Astrocyte of the cerebellum (primary cell): Measurements from ENCODE around the gene OXLD1.
A peak's percentile ranks its signal among the peaks of the same experiment; 100 is the strongest.

Experiments used
- DNase-seq: peaks from one replicate; pipeline ENCODE4 v3.0.0-alpha.2; 2011; ENCODE audit warnings: low read depth
- H3K4me3 ChIP-seq: 2 replicates; pipeline ENCODE4 v1.5.1; 2011; ENCODE audit warnings: mild to moderate bottlenecking, low read depth, low read length, moderate library complexity
- CTCF ChIP-seq: IDR thresholded peaks from 2 replicates; pipeline ENCODE4 v1.5.1; 2012; ENCODE audit warnings: low read length, low read depth, moderate library complexity, mild to moderate bottlenecking; ENCODE audit errors: missing control alignments
- in situ Hi-C: cut with HindIII; loops from 2 replicates; pipeline ENCODE4 v1.10.0; 2017; ENCODE audit warnings: low sequenced_read_pairs

The OXLD1 gene

DNA sequence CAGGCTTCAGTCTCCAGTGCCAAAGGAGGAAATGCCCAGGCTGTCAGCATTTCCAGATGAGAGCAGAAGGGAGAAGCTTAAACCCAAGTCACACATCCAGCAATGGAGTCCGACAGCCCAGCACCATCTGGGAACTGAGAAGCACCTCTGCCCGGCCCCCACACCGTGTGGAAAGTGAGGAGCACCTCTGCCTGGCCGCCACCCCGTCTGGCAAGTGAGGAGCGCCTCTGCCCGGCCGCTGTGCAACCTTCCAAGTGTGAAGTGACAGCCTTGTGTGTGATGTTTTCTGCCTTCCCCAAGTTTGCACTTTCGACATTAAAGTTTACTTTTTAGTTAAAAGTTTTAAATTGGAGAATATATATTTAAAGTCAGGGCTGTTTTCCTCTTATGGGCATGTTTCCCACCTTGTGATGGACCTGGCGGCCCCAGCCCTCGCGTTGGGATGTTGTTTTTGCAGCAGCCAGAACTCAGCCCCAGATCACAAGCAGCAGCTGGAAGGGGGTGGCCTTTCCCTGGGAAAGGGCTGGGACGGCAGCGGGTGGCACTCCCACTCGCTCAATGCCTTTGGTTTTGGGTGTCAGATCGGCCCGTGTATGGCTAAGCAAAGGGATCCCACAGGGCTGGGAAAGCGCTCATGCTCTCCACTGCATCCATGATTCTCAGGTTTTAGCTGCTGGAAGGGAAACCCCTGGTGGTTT is 7.3 kb upstream of the OXLD1 start:
- TF ChIP-seq CTCF = no peak
- DNase-seq = no peak
- in situ Hi-C loops = no loop called here
- no peak overlapping the region for H3K4me3 ChIP-seq

DNA sequence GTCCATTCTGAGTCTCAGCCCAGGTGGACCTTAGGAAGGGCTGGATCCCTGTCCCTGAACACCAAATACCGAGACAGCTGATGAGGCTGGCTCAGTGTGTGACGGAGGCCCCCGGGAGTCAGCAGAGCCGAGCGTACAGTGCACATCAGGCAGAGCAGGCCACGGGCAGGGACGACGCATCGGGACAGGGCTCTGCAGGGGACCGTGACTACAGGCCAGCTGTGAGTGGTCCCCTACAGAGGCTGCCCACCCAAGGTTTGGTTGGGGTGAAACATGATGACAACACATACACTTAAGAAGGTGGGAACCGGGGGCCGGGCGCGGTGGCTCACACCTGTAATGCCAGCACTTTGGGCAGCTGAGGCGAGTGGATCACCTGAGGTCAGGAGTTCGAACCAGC is 6.5 kb upstream of the OXLD1 start:
- in situ Hi-C loops = no loop called here
- no peak for TF ChIP-seq CTCF
- no peak overlapping the region for H3K4me3 ChIP-seq
- DNase-seq = no peak

- H3K4me3 ChIP-seq = no peak overlapping the region
- in situ Hi-C loops = no loop called here
- no peak for DNase-seq
- no peak for TF ChIP-seq CTCF
Observed at GRCh38 chr17:81672504-81672903, 6.1 kb upstream of the OXLD1 start.

- in situ Hi-C loops = no loop called here
- no peak for TF ChIP-seq CTCF
- H3K4me3 ChIP-seq = peak overlapping the region; percentile 5
- DNase-seq = no peak
Observed at GRCh38 chr17:81667754-81668153, 1.3 kb upstream of the OXLD1 start.

GRCh38 chr17:81666092-81666341 is 388 bp downstream of the OXLD1 start:
- TF ChIP-seq CTCF = no peak
- no peak for DNase-seq
- in situ Hi-C loops = no loop called here
- peak overlapping the region; percentile 96 for H3K4me3 ChIP-seq

- peak overlapping the region; percentile 96 for H3K4me3 ChIP-seq
- in situ Hi-C loops = no loop called here
- no peak for TF ChIP-seq CTCF
- DNase-seq = no peak
Observed at GRCh38 chr17:81665205-81666091, 957 bp downstream of the OXLD1 start.
